SK-N-MC (cell line): ENCODE results near the gene BCL2L13.

Experiments
- DNase-seq: peaks from one replicate; pipeline ENCODE4 v3.0.0-alpha.2; 2011; ENCODE audit warnings: low read depth, low spot score
- H3K27ac ChIP-seq: fragments of 200-600 bp; sonication (generic); 2 replicates; pipeline ENCODE4 v1.5.1; 2016; ENCODE audit warnings: mixed run types
- H3K36me3 ChIP-seq: fragments of 200-600 bp; sonication (generic); 2 replicates; pipeline ENCODE4 v1.6.1; 2017; ENCODE audit warnings: antibody characterized with exemption, low read length, mixed read lengths; ENCODE audit not compliant: insufficient read depth
- H3K4me3 ChIP-seq: fragments of 200-600 bp; sonication (generic); 2 replicates; pipeline ENCODE4 v1.5.1; 2016
- H3K9ac ChIP-seq: fragments of 200-600 bp; sonication (generic); 2 replicates; pipeline ENCODE4 v1.8.0; 2017; ENCODE audit warnings: mixed run types, mixed read lengths; ENCODE audit not compliant: insufficient read length
- H3K9me3 ChIP-seq: fragments of 200-600 bp; sonication (generic); 2 replicates; pipeline ENCODE4 v1.6.1; 2017; ENCODE audit warnings: low read depth, mild to moderate bottlenecking, antibody characterized with exemption, low read length, moderate library complexity, mixed read lengths
- EZH2 ChIP-seq: fragments of 200-600 bp; sonication (generic); IDR thresholded peaks from one replicate; pipeline ENCODE4 v1.6.1; 2017; ENCODE audit warnings: antibody characterized with exemption
- FOXP2 ChIP-seq: optimal IDR thresholded peaks from 2 replicates; pipeline ENCODE3; 2011; ENCODE audit warnings: mild to moderate bottlenecking, moderate library complexity; ENCODE audit not compliant: insufficient read depth; ENCODE audit errors: extremely low read length, control extremely low read depth
- POLR2AphosphoS5 ChIP-seq: IDR thresholded peaks from 2 replicates; pipeline ENCODE4 v1.6.1; 2012; ENCODE audit warnings: mild to moderate bottlenecking, low read depth, low read length, borderline replicate concordance

The BCL2L13 gene

DNA sequence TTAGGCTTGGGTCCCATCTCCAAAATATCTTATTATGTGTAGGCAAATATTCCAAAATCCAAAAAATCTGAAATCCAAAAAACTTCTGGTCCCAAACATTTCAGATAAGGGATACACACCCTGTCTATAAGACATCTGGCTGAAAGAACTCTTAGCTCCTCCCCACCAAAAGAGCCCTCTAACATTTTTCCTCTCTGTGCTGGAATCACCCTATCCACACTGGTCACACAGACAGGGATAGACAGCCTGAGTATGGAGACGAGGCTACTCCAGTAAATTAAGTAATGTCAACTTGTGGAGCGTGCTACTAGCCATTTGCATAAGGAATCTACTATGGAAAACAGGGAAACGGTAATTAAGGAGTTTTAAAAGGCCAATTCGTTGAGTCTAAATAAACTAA, 34.9 kb upstream of the BCL2L13 start:
- H3K9me3 ChIP-seq, result no peaks in the 10 kb centered on the region
- H3K36me3 ChIP-seq, result peaks cover 35% of the 10 kb centered on the region
- H3K9ac ChIP-seq, result no peak overlapping the region
- no peak for DNase-seq
- H3K4me3 ChIP-seq, result no peak overlapping the region
- H3K27ac ChIP-seq, result no peak overlapping the region
- TF ChIP-seq EZH2 (no peak), FOXP2 (no peak), POLR2AphosphoS5 (no peak)

DNA sequence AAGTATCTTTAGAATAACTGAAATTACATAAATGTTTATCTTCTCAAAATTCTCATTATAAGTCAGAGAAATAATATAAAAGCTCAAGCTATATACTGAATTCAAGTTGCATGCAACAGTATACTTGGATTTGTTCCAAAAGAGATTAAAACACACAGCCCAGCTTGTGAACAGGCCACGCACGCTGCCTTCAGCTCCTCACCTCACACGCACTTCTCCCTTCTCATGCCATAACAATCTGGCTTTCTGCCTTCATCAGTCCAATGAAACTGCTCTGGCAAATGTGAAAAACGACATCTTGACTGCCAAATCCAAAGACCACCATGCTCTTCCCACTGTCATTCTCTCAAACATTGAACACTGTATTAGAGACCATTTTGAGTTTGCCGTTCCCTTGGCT, 32.1 kb upstream of the BCL2L13 start:
- H3K4me3 ChIP-seq, result peak overlapping the region; percentile 1; the same call in 1 of the 2 replicates
- DNase-seq, result peak; percentile 20
- peak overlapping the region; percentile 11 for H3K9ac ChIP-seq
- peak overlapping the region; percentile 82 for H3K27ac ChIP-seq
- H3K9me3 ChIP-seq, result no peaks in the 10 kb centered on the region
- peaks cover 31% of the 10 kb centered on the region for H3K36me3 ChIP-seq
- no peak for TF ChIP-seq FOXP2
- no peak for TF ChIP-seq EZH2
- TF ChIP-seq POLR2AphosphoS5, result no peak

DNA sequence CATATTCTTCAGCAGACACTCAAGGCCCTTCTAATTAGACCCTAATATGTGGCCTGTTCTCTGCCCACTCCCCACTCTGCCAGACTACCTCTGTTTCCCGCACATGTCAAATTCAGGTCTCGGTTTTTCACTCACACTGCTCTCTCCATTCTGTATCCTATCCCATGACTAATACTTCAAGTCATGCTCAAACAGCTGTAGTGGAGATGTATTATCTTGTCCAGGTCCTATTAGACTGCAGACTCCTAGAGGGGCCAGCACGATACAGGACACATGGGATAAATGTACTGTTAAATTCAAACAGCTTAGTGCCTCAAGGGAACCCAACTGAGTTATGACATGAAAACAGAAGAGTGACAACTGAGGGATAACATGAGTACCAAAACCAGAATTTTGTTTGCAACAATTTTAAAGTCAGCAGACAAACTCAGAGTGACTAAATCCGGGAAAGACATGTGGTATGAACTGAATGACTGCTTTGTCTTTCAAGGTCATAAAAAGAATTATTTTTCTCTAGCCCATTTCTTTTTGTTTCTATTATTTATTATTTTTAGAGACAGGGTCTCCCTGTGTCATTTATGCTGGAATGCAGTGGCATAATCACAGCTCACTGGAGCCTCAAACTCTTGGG, 30.6 kb upstream of the BCL2L13 start:
- Histone ChIP-seq H3K9ac (no peak overlapping the region), H3K36me3 (peaks cover 46% of the 10 kb centered on the region), H3K9me3 (no peaks in the 10 kb centered on the region), H3K4me3 (no peak overlapping the region), H3K27ac (no peak overlapping the region)
- DNase-seq, result no peak
- TF ChIP-seq EZH2, result no peak
- TF ChIP-seq FOXP2, result no peak

DNA sequence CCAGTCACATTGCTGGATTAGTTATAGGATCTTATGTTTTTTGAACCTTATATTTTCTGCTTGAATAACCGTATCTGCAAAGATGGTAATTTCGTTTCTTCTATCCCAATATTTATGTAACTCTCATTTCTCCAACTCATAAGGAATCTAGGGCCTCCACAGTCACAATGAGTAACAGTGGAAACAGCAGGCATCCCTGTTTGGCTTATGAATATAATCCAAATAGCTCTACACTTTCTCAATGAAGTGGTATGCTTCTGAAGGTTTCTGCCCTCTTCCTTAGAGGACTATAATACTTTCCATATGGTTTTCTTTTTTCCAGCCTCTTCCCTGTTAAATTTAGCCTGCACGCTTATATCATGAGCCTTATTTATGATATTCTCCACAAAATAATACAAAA, 26.5 kb upstream of the BCL2L13 start:
- H3K36me3 ChIP-seq, result peaks cover 45% of the 10 kb centered on the region
- DNase-seq, result no peak
- TF ChIP-seq FOXP2 (no peak), EZH2 (no peak), POLR2AphosphoS5 (no peak)

DNA sequence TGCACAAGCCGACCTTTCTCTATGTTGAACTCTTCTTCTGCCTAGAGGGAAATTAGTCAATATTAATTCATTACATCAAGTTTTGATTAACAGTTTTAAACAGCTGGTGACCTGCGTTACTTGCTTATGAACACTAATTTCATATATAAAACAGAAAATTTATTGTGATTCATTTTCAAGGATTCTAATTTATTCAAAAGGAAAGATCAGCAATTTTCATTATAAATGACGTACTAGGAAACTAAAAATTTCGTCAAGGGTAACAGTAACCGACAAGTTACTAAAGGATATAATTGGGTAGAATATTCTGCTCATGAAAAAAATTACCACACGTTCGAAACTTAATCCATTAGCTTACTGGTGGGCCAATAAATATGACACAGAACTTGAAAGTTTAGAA, 25.3 kb upstream of the BCL2L13 start:
- Histone ChIP-seq H3K9ac (no peak overlapping the region), H3K27ac (no peak overlapping the region), H3K4me3 (no peak overlapping the region), H3K9me3 (no peaks in the 10 kb centered on the region), H3K36me3 (peaks cover 46% of the 10 kb centered on the region)
- DNase-seq, result no peak
- TF ChIP-seq POLR2AphosphoS5, result no peak
- no peak for TF ChIP-seq EZH2
- no peak for TF ChIP-seq FOXP2

More for the DNA sequence above, 26.5 kb upstream of the BCL2L13 start:
- no peak overlapping the region for H3K27ac ChIP-seq
- H3K4me3 ChIP-seq, result no peak overlapping the region
- no peaks in the 10 kb centered on the region for H3K9me3 ChIP-seq
- no peak overlapping the region for H3K9ac ChIP-seq

DNA sequence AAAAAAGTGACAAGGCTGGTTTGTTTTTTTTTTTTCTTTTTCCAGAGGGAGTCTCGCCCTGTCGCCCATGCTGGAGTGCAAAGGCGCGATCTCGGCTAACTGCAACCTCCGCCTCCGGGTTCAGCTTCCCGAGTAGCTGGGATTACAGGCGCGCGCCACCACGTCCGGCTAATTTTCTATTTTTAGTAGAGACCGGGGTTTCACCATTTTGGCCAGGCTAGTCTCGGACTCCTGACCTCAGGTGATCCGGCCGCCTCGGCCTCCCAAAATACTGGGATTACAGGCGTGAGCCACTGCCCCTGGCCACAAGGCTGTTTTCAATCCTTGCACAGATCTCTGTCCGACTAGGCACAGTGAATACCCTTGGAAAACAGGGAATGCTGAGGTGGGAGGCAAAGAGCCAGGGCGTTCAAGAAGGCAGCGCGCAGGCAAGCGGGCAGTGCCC, 10.6 kb upstream of the BCL2L13 start:
- Histone ChIP-seq H3K9me3 (no peaks in the 10 kb centered on the region), H3K4me3 (peak overlapping the region; percentile 99), H3K36me3 (peaks cover 6% of the 10 kb centered on the region), H3K9ac (peak overlapping the region; percentile 93), H3K27ac (peak overlapping the region; percentile 75; the same call in 1 of the 2 replicates)
- no peak for DNase-seq
- TF ChIP-seq FOXP2, result no peak
- TF ChIP-seq EZH2, result no peak
- TF ChIP-seq POLR2AphosphoS5, result no peak

DNA sequence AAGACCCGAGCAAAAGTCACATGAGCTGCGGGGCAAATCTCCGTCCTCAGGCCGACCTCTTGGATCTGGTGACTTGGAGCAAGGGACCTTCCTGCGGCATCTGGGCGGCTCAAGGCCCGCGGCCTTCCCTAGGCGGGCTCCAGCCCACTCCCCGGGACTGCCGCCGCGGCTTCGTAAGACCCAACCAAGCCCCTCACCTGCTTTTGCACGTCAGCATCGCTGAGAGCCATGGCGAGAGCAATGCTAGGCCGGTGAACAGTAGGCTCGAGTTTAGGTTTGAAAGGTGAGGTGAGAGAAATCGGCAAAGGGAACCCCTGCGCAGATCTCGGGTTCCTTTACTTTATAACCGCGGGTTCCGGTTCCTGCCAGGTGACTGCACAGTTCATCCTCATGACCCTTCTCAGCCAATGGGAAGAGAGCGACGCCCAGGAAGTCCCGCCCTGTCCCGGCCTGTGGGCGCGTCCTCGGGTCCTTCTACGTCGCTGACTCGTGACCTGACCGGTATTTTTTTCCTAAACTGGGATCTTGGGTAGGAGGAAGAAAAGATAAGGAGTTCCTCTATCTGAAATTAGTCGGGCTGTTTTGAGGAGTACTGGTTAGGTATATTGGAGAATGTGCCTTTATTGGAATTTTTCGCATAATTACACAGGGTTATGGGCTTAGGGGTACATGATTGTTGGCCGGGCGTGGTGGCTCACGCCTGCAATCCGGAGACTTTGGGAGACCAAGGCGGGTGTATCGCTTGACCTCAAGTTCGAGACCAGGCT, 10.0 kb upstream of the BCL2L13 start, which contains the start of gene ATP6V1E1:
Gene ATP6V1E1, minus strand, starts transcription at position 344 of the 767 bp plus-strand sequence. Its CDS starts 114 bp downstream, at position 230.
- Histone ChIP-seq H3K36me3 (peaks cover 4% of the 10 kb centered on the region), H3K27ac (peak within 1 kb of the TSS; percentile 88), H3K4me3 (peak within 1 kb of the TSS; percentile 99), H3K9me3 (no peaks in the 10 kb centered on the region), H3K9ac (peak within 1 kb of the TSS; percentile 93)
- DNase-seq, result peak; percentile 78
- no peak for TF ChIP-seq FOXP2
- TF ChIP-seq POLR2AphosphoS5, result peak; percentile 83
- TF ChIP-seq EZH2, result no peak

DNA sequence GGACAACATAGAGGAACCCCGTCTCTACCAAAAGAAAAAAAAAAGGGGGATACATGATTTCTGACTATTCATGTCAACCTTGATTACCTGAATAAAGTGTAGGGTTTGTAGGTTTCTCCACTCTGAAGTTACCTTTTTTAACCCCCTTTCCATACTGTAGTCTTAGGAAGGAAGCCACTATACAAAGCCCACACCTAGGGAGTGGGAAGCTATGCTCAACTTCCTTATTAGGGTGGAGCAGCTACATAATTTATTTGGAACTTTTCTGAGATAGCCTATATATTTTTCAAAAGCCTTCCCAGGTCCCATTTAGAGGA, 9.4 kb upstream of the BCL2L13 start:
- H3K9me3 ChIP-seq, result no peaks in the 10 kb centered on the region
- TF ChIP-seq FOXP2 (no peak), EZH2 (no peak), POLR2AphosphoS5 (no peak)
- H3K9ac ChIP-seq, result peak overlapping the region; percentile 93
- H3K4me3 ChIP-seq, result peak overlapping the region; percentile 99
- H3K36me3 ChIP-seq, result peaks cover 4% of the 10 kb centered on the region
- no peak for DNase-seq
- H3K27ac ChIP-seq, result peak overlapping the region; percentile 88
